ENCODE data around the gene LHX6. TPM values are rescaled to one million over a fixed set of nuclear protein-coding genes. Genes with fewer than 3 reads are reported as not detected.

Gene LHX6
- total RNA-seq, 4 donors from 2014 or later, result 2.5 to 15.0 (median 6.5) TPM

DNA sequence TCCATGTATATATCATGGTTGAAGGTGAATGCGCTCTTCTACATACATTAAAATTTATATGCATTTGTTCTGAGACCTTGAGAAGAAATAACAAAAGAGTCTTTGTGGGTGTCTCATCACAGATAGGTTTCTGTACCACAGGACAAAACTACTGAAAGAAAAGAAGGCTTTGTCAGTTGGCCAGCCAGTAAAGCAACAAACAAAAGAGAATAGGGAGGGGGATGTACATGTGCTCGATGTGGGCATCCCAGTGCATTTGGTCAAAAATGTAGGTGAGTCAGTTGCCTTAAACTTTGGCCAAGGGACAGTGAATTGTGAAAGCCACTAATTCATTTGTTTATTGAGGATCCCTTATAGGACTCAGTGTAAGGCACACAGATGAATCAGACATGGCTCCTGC is 22.6 kb upstream of the LHX6 start:
- TF ChIP-seq, protein P1, sequence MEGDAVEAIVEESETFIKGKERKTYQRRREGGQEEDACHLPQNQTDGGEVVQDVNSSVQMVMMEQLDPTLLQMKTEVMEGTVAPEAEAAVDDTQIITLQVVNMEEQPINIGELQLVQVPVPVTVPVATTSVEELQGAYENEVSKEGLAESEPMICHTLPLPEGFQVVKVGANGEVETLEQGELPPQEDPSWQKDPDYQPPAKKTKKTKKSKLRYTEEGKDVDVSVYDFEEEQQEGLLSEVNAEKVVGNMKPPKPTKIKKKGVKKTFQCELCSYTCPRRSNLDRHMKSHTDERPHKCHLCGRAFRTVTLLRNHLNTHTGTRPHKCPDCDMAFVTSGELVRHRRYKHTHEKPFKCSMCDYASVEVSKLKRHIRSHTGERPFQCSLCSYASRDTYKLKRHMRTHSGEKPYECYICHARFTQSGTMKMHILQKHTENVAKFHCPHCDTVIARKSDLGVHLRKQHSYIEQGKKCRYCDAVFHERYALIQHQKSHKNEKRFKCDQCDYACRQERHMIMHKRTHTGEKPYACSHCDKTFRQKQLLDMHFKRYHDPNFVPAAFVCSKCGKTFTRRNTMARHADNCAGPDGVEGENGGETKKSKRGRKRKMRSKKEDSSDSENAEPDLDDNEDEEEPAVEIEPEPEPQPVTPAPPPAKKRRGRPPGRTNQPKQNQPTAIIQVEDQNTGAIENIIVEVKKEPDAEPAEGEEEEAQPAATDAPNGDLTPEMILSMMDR (IDR thresholded peaks at IDR 0.05), result no peak
- TF ChIP-seq POLR2A (IDR thresholded peaks at IDR 0.05), result no peak
- no peak for TF ChIP-seq EP300 (IDR thresholded peaks at IDR 0.05)
- no peak overlapping the region for H3K4me3 ChIP-seq
- no peaks in the 10 kb centered on the region for H3K9me3 ChIP-seq
- H3K4me1 ChIP-seq, result peaks cover 0 to 13% (median 2%) of the 10 kb centered on the region in 4 donors
- no peaks in the 10 kb centered on the region for H3K27me3 ChIP-seq
- WGBS, 2 donors, result 61 to 70% methylated on average over 2 of the region's 2 CpGs
- H3K36me3 ChIP-seq, result peaks cover 0 to 82% (median 4%) of the 10 kb centered on the region in 3 donors
- DNase-seq (ENCODE audit: low spot score in 2 of 2), result no peak
- H3K27ac ChIP-seq, result no peak overlapping the region

DNA sequence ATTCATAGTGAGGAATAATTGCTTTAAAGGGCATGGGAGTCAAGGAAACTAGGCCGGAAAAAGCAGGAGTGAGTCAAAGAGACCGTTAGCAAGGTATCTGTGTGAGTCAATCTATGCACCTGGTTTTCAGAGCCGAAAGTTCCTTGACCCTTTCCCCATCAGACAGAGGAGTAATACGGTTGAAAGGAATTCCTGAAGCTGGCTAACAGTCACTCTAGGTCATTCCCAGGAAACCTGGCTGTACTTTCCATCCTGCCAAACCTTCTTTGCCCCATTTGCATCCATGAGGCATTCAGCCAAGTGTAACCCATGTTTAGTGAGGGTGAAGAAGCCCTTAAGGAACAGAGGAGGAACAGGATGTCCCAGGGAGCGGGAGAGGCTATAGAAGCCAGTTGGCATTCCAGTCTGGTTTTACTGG is 19.7 kb upstream of the LHX6 start:
- no peak overlapping the region for H3K27ac ChIP-seq
- 88 to 89% methylated on average over 5 of the region's 5 CpGs for WGBS, 2 donors
- DNase-seq (ENCODE audit: low spot score in 2 of 2), result no peak
- no peak overlapping the region for H3K4me3 ChIP-seq
- peak in 1 of 2 donors; percentile 58 for TF ChIP-seq EP300 (IDR thresholded peaks at IDR 0.05)
- TF ChIP-seq, protein P1 (IDR thresholded peaks at IDR 0.05), result no peak
- no peaks in the 10 kb centered on the region for H3K9me3 ChIP-seq
- no peaks in the 10 kb centered on the region for H3K27me3 ChIP-seq
- peaks cover 0 to 93% (median 21%) of the 10 kb centered on the region in 3 donors for H3K36me3 ChIP-seq
- H3K4me1 ChIP-seq, result peaks cover 0 to 11% (median 2%) of the 10 kb centered on the region in 4 donors

DNA sequence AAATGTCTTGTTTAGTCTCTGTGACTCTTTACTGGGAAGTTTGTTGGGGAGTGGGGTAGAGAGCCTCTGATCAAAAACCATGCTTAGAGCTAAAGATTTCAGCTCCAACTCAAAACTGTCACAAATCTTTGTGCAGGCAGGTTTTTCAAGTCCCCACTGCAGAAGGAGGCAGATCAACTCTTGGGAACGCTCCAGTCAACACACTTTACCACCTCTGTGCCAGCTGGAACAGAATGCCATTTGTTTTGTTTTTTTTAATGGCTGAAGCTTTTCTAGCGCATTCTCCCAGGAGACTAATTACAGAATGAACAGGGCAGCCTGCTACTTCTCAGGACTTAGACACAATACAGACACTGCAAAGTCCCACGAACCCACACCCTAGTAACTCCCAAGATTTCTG is 17.9 kb upstream of the LHX6 start:
- WGBS, 2 donors, result 73 to 78% methylated on average over 3 of the region's 3 CpGs
- H3K36me3 ChIP-seq, result peaks cover 0 to 96% (median 31%) of the 10 kb centered on the region in 3 donors

DNA sequence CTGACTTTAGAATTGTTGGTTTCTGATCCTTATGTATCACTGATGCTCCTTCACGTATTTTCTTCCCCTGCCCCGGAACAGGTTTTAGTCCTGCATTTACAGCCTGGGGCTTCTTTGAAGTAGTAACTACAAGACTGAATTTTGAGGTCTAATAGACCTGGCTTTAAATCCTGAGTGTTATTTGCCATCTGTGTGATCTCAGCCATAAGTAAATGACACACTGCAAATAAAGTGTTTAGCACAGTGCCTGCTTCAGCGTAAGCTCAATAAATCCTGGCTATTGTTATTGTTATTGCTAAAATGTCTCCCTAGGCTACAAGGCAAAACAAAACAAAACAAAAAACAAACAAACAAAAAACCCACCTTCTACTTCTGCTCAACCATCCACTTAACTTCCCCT is 15.6 kb upstream of the LHX6 start:
- Histone ChIP-seq H3K36me3 (peaks cover 0 to 99% (median 34%) of the 10 kb centered on the region in 3 donors), H3K27me3 (no peaks in the 10 kb centered on the region), H3K27ac (no peak overlapping the region), H3K4me1 (no peaks in the 10 kb centered on the region), H3K9me3 (no peaks in the 10 kb centered on the region), H3K4me3 (no peak overlapping the region)
- TF ChIP-seq, protein P1 (IDR thresholded peaks at IDR 0.05), result no peak
- TF ChIP-seq POLR2A (IDR thresholded peaks at IDR 0.05) (no peak), EP300 (IDR thresholded peaks at IDR 0.05) (no peak)
- WGBS, 2 donors, result 72 to 83% methylated on average over 3 of the region's 3 CpGs
- no peak for DNase-seq (ENCODE audit: low spot score in 2 of 2)

More for the DNA sequence above, 17.9 kb upstream of the LHX6 start:
- H3K27me3 ChIP-seq, result no peaks in the 10 kb centered on the region
- no peaks in the 10 kb centered on the region for H3K4me1 ChIP-seq
- no peak overlapping the region for H3K27ac ChIP-seq
- H3K9me3 ChIP-seq, result no peaks in the 10 kb centered on the region
- DNase-seq (ENCODE audit: low spot score in 2 of 2), result no peak
- TF ChIP-seq POLR2A (IDR thresholded peaks at IDR 0.05), result no peak
- TF ChIP-seq, protein P1 (IDR thresholded peaks at IDR 0.05), result no peak
- TF ChIP-seq EP300 (IDR thresholded peaks at IDR 0.05), result no peak
- H3K4me3 ChIP-seq, result no peak overlapping the region

DNA sequence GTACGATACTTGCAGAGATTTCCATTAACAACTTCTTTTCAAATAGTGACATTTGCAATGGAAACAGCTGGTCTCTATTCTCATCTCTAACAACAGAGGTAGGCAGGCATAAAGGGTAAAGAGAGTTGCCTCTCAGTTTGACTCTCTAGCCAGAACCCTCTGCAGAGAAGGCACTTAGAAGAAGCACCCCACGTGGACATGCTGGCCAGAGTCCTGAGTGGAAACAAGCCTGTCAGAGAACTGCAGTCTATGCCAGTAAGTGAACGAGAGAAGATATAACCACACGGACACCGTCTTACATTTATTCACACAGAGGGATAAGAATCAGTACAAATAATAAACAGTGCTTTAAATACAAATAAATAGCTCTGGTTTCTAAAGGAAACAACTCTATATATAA is 11.0 kb upstream of the LHX6 start:
- no peak for DNase-seq (ENCODE audit: low spot score in 2 of 2)
- peaks cover 0 to 66% (median 23%) of the 10 kb centered on the region in 3 donors for H3K36me3 ChIP-seq
- H3K4me3 ChIP-seq, result no peak overlapping the region
- H3K9me3 ChIP-seq, result no peaks in the 10 kb centered on the region
- H3K27ac ChIP-seq, result no peak overlapping the region
- 81 to 85% methylated on average over 5 of the region's 5 CpGs for WGBS, 2 donors
- H3K27me3 ChIP-seq, result no peaks in the 10 kb centered on the region
- no peaks in the 10 kb centered on the region for H3K4me1 ChIP-seq
- TF ChIP-seq, protein P1 (IDR thresholded peaks at IDR 0.05), result no peak
- no peak for TF ChIP-seq EP300 (IDR thresholded peaks at IDR 0.05)
- TF ChIP-seq POLR2A (IDR thresholded peaks at IDR 0.05), result no peak

All from tibial nerve (tissue), 4 donors.